Lower leg skin (tissue), 3 donors: Measurements from ENCODE around the gene ANO8.

Experiments used
- POLR2A ChIP-seq, 2 donors: fragments of 450-650 bp; IDR thresholded peaks; one replicate each; pipeline ENCODE4 v1.6.1; 2016 to 2017; ENCODE audit warnings: antibody characterized with exemption in 2 of 2, mild to moderate bottlenecking in 1 of 2, moderate library complexity in 1 of 2
- TF ChIP-seq, protein P1 (sequence below), 3 donors: fragments of 450-650 bp; IDR thresholded peaks; one replicate each; pipeline ENCODE4 v1.5.1; 2016; ENCODE audit warnings: antibody characterized with exemption in 3 of 3, mild to moderate bottlenecking in 3 of 3, moderate library complexity in 2 of 3

GRCh38 chr19:17347361-17347760, 12.7 kb upstream of the ANO8 start:
- TF ChIP-seq POLR2A (IDR thresholded peaks at IDR 0.05) = no peak
- TF ChIP-seq, protein P1, sequence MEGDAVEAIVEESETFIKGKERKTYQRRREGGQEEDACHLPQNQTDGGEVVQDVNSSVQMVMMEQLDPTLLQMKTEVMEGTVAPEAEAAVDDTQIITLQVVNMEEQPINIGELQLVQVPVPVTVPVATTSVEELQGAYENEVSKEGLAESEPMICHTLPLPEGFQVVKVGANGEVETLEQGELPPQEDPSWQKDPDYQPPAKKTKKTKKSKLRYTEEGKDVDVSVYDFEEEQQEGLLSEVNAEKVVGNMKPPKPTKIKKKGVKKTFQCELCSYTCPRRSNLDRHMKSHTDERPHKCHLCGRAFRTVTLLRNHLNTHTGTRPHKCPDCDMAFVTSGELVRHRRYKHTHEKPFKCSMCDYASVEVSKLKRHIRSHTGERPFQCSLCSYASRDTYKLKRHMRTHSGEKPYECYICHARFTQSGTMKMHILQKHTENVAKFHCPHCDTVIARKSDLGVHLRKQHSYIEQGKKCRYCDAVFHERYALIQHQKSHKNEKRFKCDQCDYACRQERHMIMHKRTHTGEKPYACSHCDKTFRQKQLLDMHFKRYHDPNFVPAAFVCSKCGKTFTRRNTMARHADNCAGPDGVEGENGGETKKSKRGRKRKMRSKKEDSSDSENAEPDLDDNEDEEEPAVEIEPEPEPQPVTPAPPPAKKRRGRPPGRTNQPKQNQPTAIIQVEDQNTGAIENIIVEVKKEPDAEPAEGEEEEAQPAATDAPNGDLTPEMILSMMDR (IDR thresholded peaks at IDR 0.05) = no peak
